ENCODE data around the gene CSGALNACT2. TPM values are rescaled to one million over a fixed set of nuclear protein-coding genes. Genes with fewer than 3 reads are reported as not detected.
A peak's percentile ranks its signal among the peaks of the same experiment; 100 is the strongest.

CSGALNACT2 gene
- total and polyA plus RNA-seq, 2 experiments from 2014 or later: 7.7 to 13.9 TPM

- H3K4me2 ChIP-seq: peak overlapping the region; percentile 93
- H3K36me3 ChIP-seq (replicated peaks; ENCODE audit: insufficient read depth, low read depth): no peaks in the 10 kb centered on the region
- TF ChIP-seq CTCF (IDR thresholded peaks at IDR 0.05; ENCODE audit: poor library complexity) (no peak), EZH2phosphoT487 (IDR thresholded peaks at IDR 0.05; ENCODE audit: low read depth, severe bottlenecking, unreplicated experiment) (no peak), EZH2 (IDR thresholded peaks at IDR 0.05; ENCODE audit: borderline replicate concordance) (no peak)
- no peak overlapping the region for H2AFZ ChIP-seq
- DNase-seq (ENCODE audit: low spot score): no peak
- H3K27ac ChIP-seq: no peak overlapping the region
- no peak overlapping the region for H3K4me3 ChIP-seq
- H3K79me2 ChIP-seq: no peaks in the 10 kb centered on the region
- H3K27me3 ChIP-seq: peaks cover 39% of the 10 kb centered on the region
- 44% methylated on average over 31 of the region's 35 CpGs for WGBS (ENCODE audit: low lambda C conversion rate, missing lambda C conversion rate)
- no peaks in the 10 kb centered on the region for H4K20me1 ChIP-seq (ENCODE audit: insufficient read depth, poor library complexity, severe bottlenecking)
- H3K9me3 ChIP-seq (ENCODE audit: low read depth): no peaks in the 10 kb centered on the region
- no peaks in the 10 kb centered on the region for H3K9me2 ChIP-seq (replicated peaks; ENCODE audit: insufficient read depth)
- peaks cover 5% of the 10 kb centered on the region for H3K4me1 ChIP-seq (ENCODE audit: insufficient read depth)
Observed at GRCh38 chr10:43230101-43230908, 92.1 kb downstream of the CSGALNACT2 start.

- H3K9me2 ChIP-seq (replicated peaks; ENCODE audit: insufficient read depth): no peaks in the 10 kb centered on the region
- H3K4me3 ChIP-seq: no peak overlapping the region
- no peaks in the 10 kb centered on the region for H3K9me3 ChIP-seq (ENCODE audit: low read depth)
- TF ChIP-seq CTCF (IDR thresholded peaks at IDR 0.05; ENCODE audit: poor library complexity): no peak
- H3K27me3 ChIP-seq: peaks cover 39% of the 10 kb centered on the region
- H4K20me1 ChIP-seq (ENCODE audit: insufficient read depth, poor library complexity, severe bottlenecking): no peaks in the 10 kb centered on the region
- H3K27ac ChIP-seq: no peak overlapping the region
- peaks cover 5% of the 10 kb centered on the region for H3K4me1 ChIP-seq (ENCODE audit: insufficient read depth)
- WGBS (ENCODE audit: low lambda C conversion rate, missing lambda C conversion rate): 96% methylated on average over 8 of the region's 8 CpGs
- DNase-seq (ENCODE audit: low spot score): no peak
- no peaks in the 10 kb centered on the region for H3K36me3 ChIP-seq (replicated peaks; ENCODE audit: insufficient read depth, low read depth)
- no peaks in the 10 kb centered on the region for H3K79me2 ChIP-seq
- H3K4me2 ChIP-seq: no peak overlapping the region
- no peak overlapping the region for H2AFZ ChIP-seq
Observed at GRCh38 chr10:43230909-43231522, 92.8 kb downstream of the CSGALNACT2 start.

DNA sequence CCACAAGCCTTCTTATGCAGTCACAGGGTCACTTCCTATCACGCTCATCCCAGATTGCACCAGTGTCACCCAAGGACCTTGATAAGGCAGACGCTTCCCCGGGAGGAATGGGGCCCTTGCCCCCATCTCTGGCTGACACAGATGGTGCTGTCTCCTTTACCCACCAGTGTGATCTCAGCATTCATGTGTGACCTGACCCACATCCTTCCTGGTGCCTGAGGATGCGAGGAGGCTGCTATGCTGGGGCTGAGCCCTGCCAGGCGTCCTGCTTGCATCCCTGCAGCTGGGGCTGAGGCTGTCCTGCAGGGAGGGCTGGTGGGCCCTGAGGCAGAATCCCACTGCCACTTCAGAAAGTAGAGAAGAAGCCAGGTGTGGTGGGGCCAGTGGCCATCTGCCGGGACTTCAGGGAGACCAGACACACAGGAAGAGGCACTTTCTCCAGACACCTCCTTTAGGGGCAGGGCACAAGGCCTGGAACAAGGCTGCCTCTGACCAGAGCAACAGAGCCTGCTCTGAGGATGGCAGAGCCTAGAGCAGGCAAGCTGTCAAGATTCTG is 93.4 kb downstream of the CSGALNACT2 start:
- no peaks in the 10 kb centered on the region for H3K9me2 ChIP-seq (replicated peaks; ENCODE audit: insufficient read depth)
- H3K27me3 ChIP-seq: peaks cover 39% of the 10 kb centered on the region
- H3K36me3 ChIP-seq (replicated peaks; ENCODE audit: insufficient read depth, low read depth): no peaks in the 10 kb centered on the region
- H2AFZ ChIP-seq: no peak overlapping the region
- H3K4me2 ChIP-seq: no peak overlapping the region
- WGBS (ENCODE audit: low lambda C conversion rate, missing lambda C conversion rate): 79% methylated on average over 6 of the region's 6 CpGs
- H3K79me2 ChIP-seq: no peaks in the 10 kb centered on the region
- no peaks in the 10 kb centered on the region for H3K9me3 ChIP-seq (ENCODE audit: low read depth)
- no peak for DNase-seq (ENCODE audit: low spot score)
- no peak overlapping the region for H3K4me3 ChIP-seq
- H4K20me1 ChIP-seq (ENCODE audit: insufficient read depth, poor library complexity, severe bottlenecking): no peaks in the 10 kb centered on the region
- no peak overlapping the region for H3K27ac ChIP-seq
- peaks cover 5% of the 10 kb centered on the region for H3K4me1 ChIP-seq (ENCODE audit: insufficient read depth)
- no peak for TF ChIP-seq CTCF (IDR thresholded peaks at IDR 0.05; ENCODE audit: poor library complexity)
- TF ChIP-seq EZH2phosphoT487 (IDR thresholded peaks at IDR 0.05; ENCODE audit: low read depth, severe bottlenecking, unreplicated experiment): no peak
- TF ChIP-seq EZH2 (IDR thresholded peaks at IDR 0.05; ENCODE audit: borderline replicate concordance): no peak
